ENCODE data around the gene ERCC6L.

DNA sequence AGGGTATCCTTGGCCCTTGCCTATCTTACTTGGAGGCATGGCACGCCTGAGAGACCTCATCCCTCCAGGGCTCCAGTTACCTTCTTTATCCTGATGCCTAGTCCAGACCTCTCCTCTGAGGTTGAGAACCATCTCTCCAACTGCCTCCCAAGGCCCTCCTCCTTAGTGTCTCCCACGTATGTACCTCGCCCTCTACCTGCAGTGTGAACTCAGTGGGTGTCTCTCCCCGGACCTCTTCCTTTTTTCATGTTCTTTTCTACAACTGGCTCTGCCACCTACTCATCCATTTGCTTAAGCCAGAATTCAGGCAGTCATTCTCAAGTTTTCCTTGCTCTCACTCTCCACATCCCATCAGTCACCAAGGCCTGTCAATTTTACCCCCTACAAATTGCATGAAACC is 21.6 kb upstream of the ERCC6L start:
- TF ChIP-seq POLR2AphosphoS5 (IDR thresholded peaks at IDR 0.05) = no peak
- no peak for TF ChIP-seq EP300 (IDR thresholded peaks at IDR 0.05)
- TF ChIP-seq CTCF (IDR thresholded peaks at IDR 0.05) = no peak

Measured in stomach (tissue), 4 donors.